GM19035 (cell line): ENCODE data around the gene PLA2G4B.

Experiments
- ATAC-seq: cut with Tn5 transposase; IDR thresholded peaks from one replicate; pipeline ENCODE4 v1.9.1; 2021; ENCODE audit not compliant: unreplicated experiment

Gene PLA2G4B

DNA sequence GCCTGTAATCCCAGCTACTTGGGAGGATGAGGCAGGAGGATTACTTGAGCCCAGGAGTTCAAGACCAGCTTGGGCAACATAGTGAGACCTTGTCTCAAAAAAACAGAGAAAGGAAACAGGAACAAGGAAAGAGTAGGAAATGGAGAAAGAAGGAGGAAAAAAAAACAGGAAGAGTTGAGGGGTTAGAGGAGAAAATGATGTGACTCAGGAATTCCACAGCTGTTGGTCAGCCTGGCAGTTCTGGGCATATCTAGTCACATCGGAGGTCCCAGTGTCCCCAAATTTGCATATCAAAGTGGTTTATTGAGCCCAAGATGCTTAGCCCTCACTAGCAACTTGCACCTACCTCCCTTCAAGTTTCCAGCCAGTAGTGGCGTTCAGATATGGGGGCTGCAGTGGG, 29.5 kb upstream of the PLA2G4B start:
- ATAC-seq: no peak

DNA sequence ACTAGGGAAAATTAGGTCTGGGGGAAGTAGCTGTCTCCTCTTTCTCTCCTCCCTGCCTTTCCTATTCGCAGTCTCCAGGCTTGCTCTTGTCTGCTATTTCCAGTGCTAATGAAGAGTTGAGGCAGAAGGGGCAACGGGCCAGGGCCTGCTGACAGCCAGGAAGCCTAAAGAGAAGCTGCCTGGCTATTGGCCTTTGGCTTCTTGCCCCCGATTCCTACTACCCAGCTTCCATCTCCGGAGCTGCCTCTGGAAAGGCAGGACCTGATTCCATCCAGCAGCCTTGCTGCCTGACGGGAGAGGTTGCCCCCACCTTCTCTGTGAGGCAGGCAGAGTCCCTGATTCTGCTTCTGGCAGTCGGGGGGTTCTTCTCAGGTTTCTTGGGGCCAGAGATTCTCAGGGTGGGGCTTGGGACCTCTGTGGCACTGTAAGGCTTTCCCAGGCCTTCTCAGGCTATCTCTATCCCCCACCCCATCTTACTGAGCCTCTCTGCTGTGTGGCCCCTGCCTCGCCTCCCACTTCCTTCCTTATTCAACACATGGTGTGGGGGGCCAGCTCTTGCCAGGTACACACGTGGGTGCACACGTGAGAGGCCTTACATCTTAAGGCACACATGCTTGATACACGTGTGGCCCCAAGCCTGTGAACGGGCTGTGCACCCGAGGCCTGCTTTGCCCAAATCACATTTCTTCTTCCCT, 29.0 kb upstream of the PLA2G4B start:
- no peak for ATAC-seq

DNA sequence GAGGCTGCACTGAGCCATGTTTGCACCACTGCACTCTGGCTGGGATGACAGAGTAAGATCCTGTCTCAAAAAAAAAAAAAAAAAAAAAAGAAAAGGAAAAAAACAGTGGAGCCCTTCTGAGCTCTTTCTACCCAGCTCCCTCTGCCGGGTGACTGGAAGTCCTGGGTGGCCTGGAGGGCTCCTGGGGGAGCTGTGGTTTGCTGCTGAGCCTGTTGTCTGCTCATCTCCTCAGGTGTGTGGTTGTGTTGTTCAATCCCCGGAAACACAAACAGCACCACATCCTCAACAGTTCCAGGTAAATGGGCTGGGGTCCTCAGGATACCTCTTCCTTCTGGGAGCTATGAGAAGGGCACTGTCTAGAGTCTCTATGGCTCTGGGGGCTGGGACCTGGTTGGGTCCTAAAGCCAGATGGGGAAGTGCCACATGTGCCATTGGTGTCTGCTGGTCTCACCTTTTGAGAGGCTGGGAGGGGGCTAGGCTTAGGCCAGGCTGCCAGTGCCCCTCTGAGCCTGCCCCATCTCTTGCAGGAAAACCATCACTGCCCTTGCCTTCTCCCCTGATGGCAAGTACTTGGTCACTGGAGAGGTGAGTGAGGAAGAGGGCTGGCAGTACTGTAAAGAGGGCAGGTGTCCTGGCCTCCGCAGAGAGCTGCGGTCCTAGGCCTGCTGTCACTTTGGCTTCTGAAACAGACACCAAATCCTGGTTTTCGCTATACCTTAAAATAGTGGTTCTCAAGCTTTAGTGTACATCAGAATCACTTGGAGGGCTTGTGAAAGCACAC, 27.8 kb upstream of the PLA2G4B start:
- ATAC-seq: no peak

DNA sequence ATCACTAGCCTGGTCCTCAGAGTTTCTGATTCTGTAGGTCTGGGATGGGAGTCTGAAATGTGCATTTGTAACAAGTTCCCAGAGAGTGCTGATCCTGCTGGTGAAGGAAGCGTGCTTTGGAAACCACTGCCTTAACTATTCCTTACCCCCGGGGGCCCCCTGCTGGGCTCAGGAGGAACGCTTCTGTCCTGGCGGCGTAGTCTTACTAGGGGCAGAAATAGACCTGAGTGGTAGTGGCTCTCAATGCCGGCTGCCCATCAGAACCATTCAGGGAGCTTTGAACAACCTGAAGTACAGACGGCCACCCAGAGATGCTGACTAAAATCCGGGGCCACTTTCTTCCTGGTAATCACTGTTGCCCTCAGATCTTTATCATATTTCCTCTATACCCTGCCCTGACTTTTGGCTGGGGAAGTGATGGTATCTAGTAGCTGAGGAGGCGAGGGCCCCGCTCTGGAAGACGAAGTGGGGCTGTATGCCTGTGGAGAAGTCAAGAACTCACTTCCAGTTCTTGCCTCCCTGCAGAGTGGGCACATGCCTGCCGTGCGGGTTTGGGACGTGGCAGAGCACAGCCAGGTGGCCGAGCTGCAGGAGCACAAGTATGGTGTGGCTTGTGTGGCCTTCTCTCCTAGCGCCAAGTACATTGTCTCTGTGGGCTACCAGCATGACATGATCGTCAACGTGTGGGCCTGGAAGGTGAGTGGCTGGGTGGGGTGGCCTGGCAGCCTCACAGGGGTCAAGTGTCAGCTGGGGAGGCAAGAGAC, 27.0 kb upstream of the PLA2G4B start:
- no peak for ATAC-seq

DNA sequence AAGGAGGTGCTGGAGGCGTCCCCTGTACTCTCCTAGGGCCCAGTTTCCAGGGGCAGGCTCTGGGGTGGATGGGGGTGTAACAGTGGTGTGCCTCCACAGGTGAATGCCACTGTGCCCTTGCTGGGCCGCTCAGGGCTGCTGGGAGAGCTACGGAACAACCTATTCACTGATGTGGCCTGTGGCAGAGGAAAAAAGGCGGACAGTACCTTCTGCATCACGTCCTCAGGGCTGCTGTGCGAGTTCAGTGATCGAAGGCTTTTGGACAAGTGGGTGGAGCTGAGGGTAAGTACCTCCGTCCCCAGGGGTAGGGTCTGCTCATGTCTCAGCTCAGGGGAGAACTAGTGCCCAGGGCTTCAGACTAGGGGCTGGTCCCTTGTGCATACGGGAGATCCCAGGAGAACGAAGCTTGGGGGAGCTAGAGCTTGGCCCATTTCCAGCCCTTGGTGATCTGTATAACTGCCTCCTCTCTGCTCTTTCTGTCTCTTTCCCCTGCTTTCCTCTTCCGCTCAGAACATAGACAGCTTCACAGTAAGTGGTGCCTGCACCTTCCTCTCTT, 25.7 kb upstream of the PLA2G4B start:
- no peak for ATAC-seq

- no peak for ATAC-seq
Observed at GRCh38 chr15:41813426-41813825, 25.2 kb upstream of the PLA2G4B start.

GRCh38 chr15:41814534-41814933, 24.1 kb upstream of the PLA2G4B start:
- ATAC-seq: no peak

DNA sequence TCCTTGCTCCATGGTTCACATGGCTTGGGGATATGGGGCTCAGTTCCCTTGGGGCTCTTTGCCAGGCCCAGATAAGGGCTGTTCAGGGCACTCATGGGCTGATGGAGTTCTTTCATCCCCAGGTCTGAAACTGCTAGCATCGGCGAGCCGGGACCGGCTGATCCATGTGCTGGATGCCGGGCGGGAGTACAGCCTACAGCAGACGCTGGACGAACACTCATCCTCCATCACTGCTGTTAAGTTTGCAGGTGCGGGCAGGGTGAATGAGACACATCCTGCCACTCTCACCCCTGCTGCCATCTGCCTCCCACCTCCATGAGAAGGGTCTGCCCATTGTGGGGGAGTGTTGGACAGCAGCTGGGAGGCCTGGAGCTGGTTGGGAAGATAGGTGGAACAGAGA, 21.9 kb upstream of the PLA2G4B start:
- no peak for ATAC-seq

DNA sequence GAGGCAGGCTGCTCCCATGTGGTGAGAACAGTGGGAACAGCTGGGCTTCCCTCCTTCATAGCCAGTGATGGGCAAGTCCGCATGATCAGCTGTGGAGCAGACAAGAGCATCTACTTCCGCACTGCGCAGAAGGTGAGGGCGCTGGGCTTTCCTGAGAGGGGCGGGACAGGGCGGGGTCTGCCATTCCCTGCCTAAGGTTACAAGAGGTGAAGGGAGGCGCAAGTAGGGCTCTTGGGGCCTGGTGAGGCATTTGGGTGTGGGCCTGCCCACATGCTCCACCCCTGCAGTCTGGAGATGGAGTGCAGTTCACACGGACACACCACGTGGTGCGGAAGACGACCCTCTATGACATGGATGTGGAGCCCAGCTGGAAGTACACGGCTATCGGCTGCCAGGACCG, 21.3 kb upstream of the PLA2G4B start:
- no peak for ATAC-seq

DNA sequence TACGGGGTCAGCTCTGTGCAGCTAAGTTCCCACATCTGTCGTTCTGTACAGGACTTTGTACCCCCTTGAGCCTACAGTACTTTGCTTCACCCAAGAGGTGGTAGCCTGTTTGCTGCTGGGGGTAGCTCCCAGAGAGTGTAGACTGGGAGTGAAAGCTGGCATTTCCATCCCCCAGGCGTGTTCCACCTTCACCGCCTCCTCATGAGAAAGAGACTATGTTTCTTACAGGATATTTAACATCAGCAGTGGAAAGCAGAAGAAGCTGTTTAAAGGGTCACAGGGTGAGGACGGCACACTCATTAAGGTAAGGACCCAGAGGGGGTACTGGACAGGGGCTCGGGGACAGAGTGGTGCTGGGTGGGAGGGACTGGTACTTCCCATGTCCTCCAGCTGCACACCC, 20.9 kb upstream of the PLA2G4B start:
- no peak for ATAC-seq

- no peak for ATAC-seq
Observed at GRCh38 chr15:41819455-41820050, 19.1 kb upstream of the PLA2G4B start.

DNA sequence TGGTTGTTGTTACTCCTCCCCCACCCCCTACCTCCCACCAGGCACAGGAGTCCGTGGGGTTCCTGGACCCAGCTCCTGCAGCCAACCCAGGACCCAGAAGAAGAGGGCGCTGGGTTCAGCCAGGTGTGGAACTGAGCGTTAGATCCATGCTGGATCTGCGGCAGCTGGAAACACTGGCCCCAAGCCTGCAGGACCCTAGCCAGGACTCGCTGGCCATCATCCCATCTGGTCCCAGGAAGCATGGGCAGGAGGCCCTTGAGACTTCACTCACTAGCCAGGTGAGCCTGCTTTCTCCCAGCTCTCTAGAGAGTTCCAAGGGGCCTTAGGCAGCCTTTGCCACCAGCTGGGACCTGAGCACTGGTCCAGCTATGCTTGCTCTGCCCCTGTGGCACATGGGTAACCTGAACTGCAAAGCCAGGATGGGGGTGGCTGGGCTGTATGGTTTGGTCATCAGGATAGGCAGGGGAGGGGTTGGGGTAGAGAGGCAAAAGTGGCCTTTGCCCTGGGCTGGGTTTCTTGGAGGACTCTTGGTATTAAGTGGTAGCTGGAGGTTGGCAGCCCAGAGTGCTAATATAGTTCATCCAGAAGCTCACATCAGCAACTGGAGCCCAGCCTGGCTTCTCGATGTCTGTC, 17.7 kb upstream of the PLA2G4B start:
- ATAC-seq: no peak

GRCh38 chr15:41821831-41822230, 16.8 kb upstream of the PLA2G4B start:
- no peak for ATAC-seq

- ATAC-seq: no peak
Observed at GRCh38 chr15:41822471-41822870, 16.2 kb upstream of the PLA2G4B start.

- ATAC-seq: no peak
Observed at GRCh38 chr15:41822957-41823356, 15.7 kb upstream of the PLA2G4B start.

GRCh38 chr15:41823502-41823901, 15.1 kb upstream of the PLA2G4B start:
- no peak for ATAC-seq

GRCh38 chr15:41824062-41824745, 14.4 kb upstream of the PLA2G4B start:
- ATAC-seq: no peak

DNA sequence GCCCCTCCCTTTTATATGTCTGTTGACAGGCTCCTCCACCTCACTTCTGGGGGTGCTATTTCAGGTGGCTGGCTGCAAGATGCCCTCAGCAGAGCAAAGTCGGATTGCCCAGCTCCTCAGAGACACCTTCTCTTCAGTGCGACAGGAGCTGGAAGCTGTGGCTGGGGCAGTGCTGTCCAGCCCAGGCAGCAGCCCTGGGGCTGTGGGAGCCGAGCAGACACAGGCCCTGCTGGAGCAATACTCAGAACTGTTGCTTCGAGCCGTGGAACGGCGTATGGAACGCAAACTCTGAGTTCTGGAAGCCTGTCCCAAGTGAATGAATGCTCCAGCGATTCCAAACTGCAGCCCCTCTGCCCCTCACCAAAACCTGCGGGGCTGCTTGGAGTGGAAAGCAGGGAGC, 13.5 kb upstream of the PLA2G4B start:
- no peak for ATAC-seq

DNA sequence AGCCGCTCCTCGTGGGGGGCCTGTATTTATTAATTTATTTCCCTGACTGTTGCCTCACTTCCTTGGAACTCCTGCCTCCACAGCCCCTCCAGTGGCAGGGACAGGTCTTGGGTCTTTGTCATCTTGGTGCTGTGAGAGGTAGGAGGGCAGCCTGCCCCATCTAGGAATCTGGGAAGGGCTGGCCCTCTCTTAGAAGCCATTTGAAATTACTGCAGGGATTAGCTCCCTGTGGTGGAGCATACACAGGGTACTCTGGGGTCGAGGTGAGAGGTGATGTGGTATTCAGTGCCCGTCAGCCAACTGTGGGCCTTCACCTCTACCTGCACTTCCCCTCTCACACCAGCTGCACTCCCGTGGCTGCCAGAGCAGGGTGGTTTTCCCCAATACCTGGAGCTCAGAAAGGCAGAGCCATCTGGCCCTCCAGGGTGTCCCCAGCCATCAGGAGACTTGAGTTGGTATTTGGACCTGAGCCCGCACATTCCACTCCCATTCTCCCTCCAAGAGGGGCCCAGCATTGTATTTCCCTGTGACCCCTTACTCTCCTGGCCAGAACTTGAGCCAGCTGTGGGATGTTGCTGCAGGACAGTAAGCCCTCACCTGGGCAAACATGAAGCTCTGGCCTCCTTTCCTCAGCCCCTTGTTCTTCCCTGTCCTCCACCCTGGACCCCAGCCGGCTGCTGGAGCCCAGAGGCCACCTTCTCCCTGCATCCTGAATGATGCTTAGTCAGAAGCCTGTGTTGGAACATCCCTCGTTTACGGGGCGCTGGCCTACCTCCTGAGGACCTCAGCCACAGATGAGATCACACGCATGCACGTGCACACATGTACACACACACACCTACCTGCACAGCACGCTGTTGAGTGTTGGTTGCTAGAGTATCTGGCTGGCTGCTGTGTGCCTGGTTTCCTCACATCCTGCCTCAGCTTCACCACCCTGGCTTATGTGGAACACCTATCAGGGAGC, 12.8 kb upstream of the PLA2G4B start:
- ATAC-seq: no peak
